NB4 (cell line): ENCODE data around the gene PRICKLE2.

Experiments used
- DNase-seq: peaks from one replicate; pipeline ENCODE4 v3.0.0; 2010; ENCODE audit warnings: low read depth
- H3K4me3 ChIP-seq: one replicate; pipeline ENCODE4 v1.5.1; 2011; ENCODE audit warnings: mild to moderate bottlenecking, low read depth, low read length, moderate library complexity
- CTCF ChIP-seq: IDR thresholded peaks from one replicate; pipeline ENCODE4 v1.5.1; 2012; ENCODE audit warnings: low read depth, low read length
- MAX ChIP-seq: IDR thresholded peaks from 2 replicates; pipeline ENCODE4 v1.6.1; 2011; ENCODE audit warnings: low read depth, low read length
- MYC ChIP-seq: IDR thresholded peaks from 2 replicates; pipeline ENCODE4 v1.6.1; 2011; ENCODE audit warnings: low read depth, low read length
- POLR2A ChIP-seq: IDR thresholded peaks from 2 replicates; pipeline ENCODE4 v1.6.1; 2011; ENCODE audit warnings: mild to moderate bottlenecking; ENCODE audit not compliant: insufficient read length; ENCODE audit errors: extremely low read depth

The PRICKLE2 gene

GRCh38 chr3:64064804-64065203 lies 160.5 kb downstream of the PRICKLE2 start:
- no peak for DNase-seq
- TF ChIP-seq MYC (no peak), CTCF (no peak), POLR2A (no peak), MAX (no peak)
- no peak overlapping the region for H3K4me3 ChIP-seq

- TF ChIP-seq MYC = no peak
- no peak for TF ChIP-seq MAX
- TF ChIP-seq CTCF = no peak
- no peak for TF ChIP-seq POLR2A
- H3K4me3 ChIP-seq = no peak overlapping the region
- DNase-seq = no peak
Measured at GRCh38 chr3:64063983-64064438, 161.3 kb downstream of the PRICKLE2 start.

GRCh38 chr3:64063207-64063982 lies 161.9 kb downstream of the PRICKLE2 start:
- no peak overlapping the region for H3K4me3 ChIP-seq
- DNase-seq = no peak
- no peak for TF ChIP-seq CTCF
- no peak for TF ChIP-seq MAX
- TF ChIP-seq MYC = no peak
- no peak for TF ChIP-seq POLR2A

GRCh38 chr3:64061628-64062027 lies 163.6 kb downstream of the PRICKLE2 start:
- DNase-seq = no peak
- no peak for TF ChIP-seq MYC
- TF ChIP-seq POLR2A = no peak
- no peak for TF ChIP-seq MAX
- TF ChIP-seq CTCF = no peak
- no peak overlapping the region for H3K4me3 ChIP-seq

- TF ChIP-seq MAX (no peak), POLR2A (no peak), MYC (no peak), CTCF (no peak)
- no peak for DNase-seq
- no peak overlapping the region for H3K4me3 ChIP-seq
Measured at GRCh38 chr3:64059484-64060175, 165.6 kb downstream of the PRICKLE2 start.
